ENCODE data around the gene SERPINA12. TPM values are rescaled to one million over a fixed set of nuclear protein-coding genes. Genes with fewer than 3 reads are reported as not detected.

SERPINA12 gene
- total RNA-seq, 1 experiment from 2014 or later = not detected

DNA sequence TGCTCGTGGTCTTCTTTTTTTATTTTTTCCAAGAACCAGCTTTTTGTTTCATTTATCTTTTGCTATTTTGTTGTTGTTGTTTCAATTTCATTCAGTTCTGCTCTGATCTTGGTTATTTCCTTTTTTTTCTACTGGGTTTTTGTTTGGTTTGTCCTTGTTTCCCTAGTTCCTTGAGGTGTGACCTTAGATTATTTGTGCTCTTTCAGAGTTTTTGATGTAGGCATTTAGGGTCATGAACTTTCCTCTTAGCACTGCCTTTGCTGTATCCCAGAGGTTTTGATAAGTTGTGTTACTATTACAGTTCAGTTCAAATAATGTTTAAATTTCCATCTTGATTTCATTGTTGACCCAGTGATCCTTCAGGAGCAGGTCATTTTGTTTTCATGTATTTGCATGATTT, 53.3 kb downstream of the SERPINA12 start (continued):
- no peak for TF ChIP-seq CTCF (IDR thresholded peaks at IDR 0.05 in 2 of 3, conservative IDR thresholded peaks at IDR 0.05 in 1 of 3; ENCODE audit: borderline replicate concordance in 1 of 3, insufficient read depth in 1 of 3, low read depth in 2 of 3, low read length in 2 of 3)
- no peak for TF ChIP-seq POLR2AphosphoS5 (IDR thresholded peaks at IDR 0.05; ENCODE audit: low read depth, low read length)
- no peak for TF ChIP-seq RAD21 (IDR thresholded peaks at IDR 0.05; ENCODE audit: low read depth)
- TF ChIP-seq FOSL1 (IDR thresholded peaks at IDR 0.05; ENCODE audit: low read depth) = no peak
- no peak for TF ChIP-seq ZNF274 (IDR thresholded peaks at IDR 0.05; ENCODE audit: low read depth, low read length)

DNA sequence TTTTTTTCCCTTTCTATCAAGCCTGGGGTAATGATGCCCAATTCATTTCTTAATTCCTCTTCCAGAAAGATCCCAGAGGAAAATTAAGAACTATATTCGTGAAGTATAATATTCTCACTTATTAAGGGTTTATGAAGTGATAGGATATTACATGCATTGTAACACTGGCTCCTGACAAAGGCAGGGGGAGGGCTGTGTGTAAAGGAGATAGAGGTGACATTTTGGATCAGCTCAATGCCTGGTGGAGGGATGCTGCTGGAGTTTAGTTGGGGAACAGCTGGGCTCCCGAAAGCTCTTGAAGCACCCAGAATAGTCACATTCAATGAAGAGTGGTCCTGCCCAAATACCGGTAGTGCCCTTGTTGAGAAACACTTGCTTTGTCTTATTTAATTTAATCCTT, 57.4 kb downstream of the SERPINA12 start:
- RAD21 ChIA-PET (ENCODE audit: low non-redundant PET in 1 of 2, low total read pairs in 2 of 2, uncharacterized antibody in 2 of 2, unreplicated experiment in 2 of 2) = no interaction called here
- H3K27ac ChIP-seq (ENCODE audit: low read depth, low read length) = no peak overlapping the region
- DNase-seq (ENCODE audit: low read depth, low spot score) (no peak), ATAC-seq (no peak)
- POLR2A ChIA-PET = no interaction called here
- H3K27me3 ChIP-seq (ENCODE audit: insufficient read depth, low read length) = peaks cover 65% of the 10 kb centered on the region
- CTCF ChIA-PET = no interaction called here
- intact Hi-C loops (cut with micrococcal nuclease) = no loop called here
- H3K79me2 ChIP-seq (ENCODE audit: insufficient read depth, low read length) = no peaks in the 10 kb centered on the region
- H3K4me2 ChIP-seq (ENCODE audit: low read length) = no peak overlapping the region
- H3K36me3 ChIP-seq (ENCODE audit: control insufficient read depth in 1 of 2, insufficient read depth in 2 of 2, low read length in 2 of 2) = no peaks in the 10 kb centered on the region
- H2AFZ ChIP-seq (ENCODE audit: low read depth, low read length, poor library complexity, severe bottlenecking) = no peak overlapping the region
- H3K9me3 ChIP-seq (ENCODE audit: control insufficient read depth in 1 of 2, insufficient read depth in 1 of 2, low read depth in 1 of 2, low read length in 2 of 2) = no peaks in the 10 kb centered on the region
- no peak overlapping the region for H3K4me3 ChIP-seq (replicated peaks in 1 of 2; ENCODE audit: low read depth in 1 of 2, low read length in 2 of 2)
- no peaks in the 10 kb centered on the region for H3K9me2 ChIP-seq (ENCODE audit: insufficient read depth)
- H4K20me1 ChIP-seq (ENCODE audit: insufficient read depth) = no peaks in the 10 kb centered on the region
- BruUV-seq (replicated peaks) = no TSS peak
- TF ChIP-seq REST (IDR thresholded peaks at IDR 0.05; ENCODE audit: low read depth) (no peak), JUND (IDR thresholded peaks at IDR 0.05) (no peak), ZNF274 (IDR thresholded peaks at IDR 0.05; ENCODE audit: low read depth, low read length) (no peak), TCF7L2 (IDR thresholded peaks at IDR 0.05; ENCODE audit: borderline replicate concordance, extremely low read depth, insufficient read depth, insufficient read length) (no peak), CTCF (IDR thresholded peaks at IDR 0.05 in 2 of 3, conservative IDR thresholded peaks at IDR 0.05 in 1 of 3; ENCODE audit: borderline replicate concordance in 1 of 3, insufficient read depth in 1 of 3, low read depth in 2 of 3, low read length in 2 of 3) (no peak), SP1 (IDR thresholded peaks at IDR 0.05; ENCODE audit: low read depth) (no peak), SIN3A (IDR thresholded peaks at IDR 0.05; ENCODE audit: low read depth) (no peak), ATF3 (IDR thresholded peaks at IDR 0.05) (no peak), POLR2A (IDR thresholded peaks at IDR 0.05; ENCODE audit: borderline replicate concordance, extremely low read depth, insufficient read depth, insufficient read length) (no peak), ZBTB33 (IDR thresholded peaks at IDR 0.05; ENCODE audit: extremely low read depth, insufficient replicate concordance, low read length) (no peak), ZFX (IDR thresholded peaks at IDR 0.05) (no peak), CEBPB (IDR thresholded peaks at IDR 0.05; ENCODE audit: low read depth) (no peak), ELF1 (IDR thresholded peaks at IDR 0.05; ENCODE audit: borderline replicate concordance, low read depth) (no peak)
- no peaks in the 10 kb centered on the region for H3K4me1 ChIP-seq (ENCODE audit: control insufficient read depth in 1 of 2, insufficient read depth in 2 of 2, low read length in 2 of 2)
- H3K9ac ChIP-seq (ENCODE audit: low read length) = no peak overlapping the region

Data from HCT116 (cell line).